T47D (cell line): ENCODE results near the gene MSL3B.

Experiments
- DNase-seq, 2 experiments: peaks; one replicate each; pipeline versions ENCODE4 v3.0.0 to v3.0.0-alpha.2; 2011 to 2012; ENCODE audit warnings: low read depth in 1 of 2, low spot score in 1 of 2
- JUND ChIP-seq: IDR thresholded peaks from 2 replicates; pipeline ENCODE4 v1.6.1; 2012; ENCODE audit warnings: low read depth
- in situ Hi-C: cut with HindIII; loops from 2 replicates; pipeline ENCODE4 v1.10.0; 2016; ENCODE audit warnings: low sequenced_read_pairs, low pct_unique_long_range_greater_than_20kb

MSL3B gene

DNA sequence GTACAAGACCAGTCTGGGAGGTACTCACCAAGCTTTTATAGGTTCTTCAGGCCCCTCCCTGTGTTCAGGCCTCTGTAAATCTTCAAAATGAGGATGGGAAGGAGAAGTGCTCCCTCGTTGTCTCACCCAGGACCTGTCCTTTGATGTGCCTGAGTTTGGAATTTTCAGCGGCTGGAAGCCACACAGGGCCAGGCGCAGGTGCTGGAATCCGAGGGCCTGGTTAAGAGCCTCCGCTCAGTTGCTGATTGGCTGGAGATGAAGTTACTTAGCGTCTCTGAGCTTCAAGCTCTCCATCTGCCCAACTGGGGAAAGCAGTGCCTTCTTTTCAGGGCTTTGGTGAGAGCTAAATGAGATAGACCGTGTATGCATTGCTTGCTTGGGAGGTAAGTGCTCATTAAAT is 43.8 kb downstream of the MSL3B start:
- TF ChIP-seq JUND: no peak
- DNase-seq: no peak
- in situ Hi-C loops: no loop called here

DNA sequence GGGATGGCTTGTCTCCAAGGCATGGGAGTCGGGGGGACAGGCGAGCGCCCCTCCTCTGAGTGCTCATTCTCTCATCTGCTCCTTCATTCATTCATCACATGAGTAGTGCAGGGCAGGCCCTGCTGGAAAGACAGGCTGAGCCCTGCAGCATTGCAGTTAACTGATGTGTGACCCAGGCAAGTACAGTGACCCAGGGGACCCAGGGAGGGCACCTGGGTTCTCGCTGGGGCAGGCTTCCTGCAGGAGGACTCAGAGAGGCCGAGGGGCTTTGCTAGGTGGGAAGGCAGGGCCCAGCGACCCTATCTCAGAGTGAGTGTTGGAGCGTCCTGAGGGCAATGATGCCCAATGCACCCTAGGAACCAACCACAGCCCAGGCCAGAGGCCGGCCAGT is 44.5 kb downstream of the MSL3B start:
- no peak for DNase-seq
- in situ Hi-C loops: no loop called here
- TF ChIP-seq JUND: no peak

GRCh38 chr2:233822781-233823730 is 45.1 kb downstream of the MSL3B start:
- in situ Hi-C loops: no loop called here
- DNase-seq: no peak
- TF ChIP-seq JUND: no peak

GRCh38 chr2:233822101-233822771 is 46.0 kb downstream of the MSL3B start:
- TF ChIP-seq JUND: no peak

GRCh38 chr2:233821709-233822100 is 46.5 kb downstream of the MSL3B start:
- no peak for DNase-seq
- in situ Hi-C loops: no loop called here
- no peak for TF ChIP-seq JUND

More at GRCh38 chr2:233822101-233822771, 46.0 kb downstream of the MSL3B start:
- no peak for DNase-seq
- in situ Hi-C loops: no loop called here

GRCh38 chr2:233821196-233821595 is 47.0 kb downstream of the MSL3B start:
- no peak for DNase-seq
- in situ Hi-C loops: no loop called here
- no peak for TF ChIP-seq JUND

DNA sequence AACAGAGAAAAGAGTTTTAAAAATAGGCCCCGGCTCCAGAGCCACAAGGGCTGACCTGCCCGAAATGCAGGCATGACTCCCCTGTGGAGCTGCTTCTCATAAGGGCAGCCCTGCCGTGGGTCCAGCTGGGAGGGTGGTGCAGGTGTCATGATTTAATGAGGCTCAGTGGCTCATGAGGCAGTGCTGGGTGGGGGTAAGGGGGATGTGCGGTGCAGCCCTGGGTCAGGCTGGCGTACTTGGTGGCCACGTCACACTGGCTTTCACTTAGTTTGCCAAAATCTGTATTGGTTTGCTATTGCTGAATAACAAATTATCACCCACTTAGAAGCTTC is 47.4 kb downstream of the MSL3B start:
- in situ Hi-C loops: no loop called here
- no peak for DNase-seq
- no peak for TF ChIP-seq JUND

- DNase-seq: no peak
- in situ Hi-C loops: no loop called here
- no peak for TF ChIP-seq JUND
These were observed 48.1 kb downstream of the MSL3B start for GRCh38 chr2:233819884-233820773.

GRCh38 chr2:233818639-233819621 is 49.3 kb downstream of the MSL3B start:
- DNase-seq: no peak
- TF ChIP-seq JUND: no peak
- in situ Hi-C loops: no loop called here

DNA sequence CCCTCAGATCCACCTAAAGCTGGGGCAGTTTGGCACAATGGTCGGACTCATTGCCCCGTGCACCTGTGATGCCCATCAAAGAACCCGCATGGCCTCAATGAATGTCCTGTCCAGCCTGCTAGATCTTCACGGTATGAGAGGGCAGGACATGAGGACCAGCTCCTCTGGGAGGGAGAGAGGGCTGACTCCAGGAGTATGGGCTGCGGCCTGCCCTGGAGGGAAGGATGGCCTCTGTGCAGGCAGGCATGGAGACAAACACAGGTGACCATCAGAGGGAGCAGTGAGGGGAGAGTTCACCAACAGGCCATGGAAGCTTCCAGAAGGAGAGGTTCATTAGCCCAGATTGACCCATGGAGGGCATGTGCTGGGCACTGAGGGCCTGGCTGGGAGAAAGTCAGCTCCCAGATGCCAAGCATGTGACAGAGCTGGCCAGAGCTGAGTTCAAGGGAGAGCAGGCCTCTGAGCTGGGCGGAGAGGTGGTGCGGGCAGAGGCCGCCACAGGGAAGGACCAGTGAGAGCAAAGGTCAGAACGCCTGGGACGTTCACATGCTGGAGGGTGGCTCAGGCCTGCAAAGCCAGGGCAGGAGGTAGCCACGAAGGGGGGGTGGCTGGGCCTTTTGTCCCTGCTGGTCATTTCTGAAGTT is 50.1 kb downstream of the MSL3B start:
- TF ChIP-seq JUND: no peak
- DNase-seq: no peak
- in situ Hi-C loops: no loop called here

DNA sequence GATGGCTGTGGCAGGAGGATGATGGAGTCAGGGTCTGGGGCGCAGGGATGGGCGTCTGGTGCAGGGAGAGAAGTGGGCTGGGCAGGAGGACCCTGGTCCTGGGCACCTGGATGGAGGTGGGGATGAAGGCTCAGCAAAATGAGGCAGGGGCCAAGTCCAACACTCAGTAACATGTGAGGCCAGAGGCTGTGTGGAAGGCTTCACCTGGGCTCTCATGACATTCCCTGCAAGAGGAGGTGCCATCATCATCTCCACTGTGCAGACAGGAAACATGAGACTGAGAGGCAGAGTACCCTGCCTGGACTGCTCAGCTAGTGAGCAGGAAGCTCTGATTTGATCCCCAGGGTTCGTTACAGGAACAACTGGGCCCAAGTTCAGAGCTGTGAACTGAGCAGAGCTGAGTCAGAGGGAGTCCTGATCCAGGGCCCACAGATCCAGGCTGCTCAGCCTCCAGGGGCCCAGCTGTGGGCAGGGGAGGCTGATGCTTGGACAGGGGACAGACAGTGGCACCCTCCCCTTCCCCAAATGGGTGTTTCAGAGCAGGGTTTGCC is 50.8 kb downstream of the MSL3B start:
- no peak for DNase-seq
- in situ Hi-C loops: no loop called here
- TF ChIP-seq JUND: no peak
